Sciatic nerve (tissue), 2 donors: ENCODE measurements around the gene ADAM23. TPM values are rescaled to one million over a fixed set of nuclear protein-coding genes. Genes with fewer than 3 reads are reported as not detected.

Experiments
- ATAC-seq: fragments of 200-7000 bp; cut with Tn5 transposase; one replicate; pipeline ENCODE4 v1.9.1; 2020; ENCODE audit warnings: mild to moderate bottlenecking, moderate library complexity
- DNase-seq: peaks from one replicate; pipeline ENCODE4 v3.0.0-alpha.2; 2020; ENCODE audit warnings: low spot score
- intact Hi-C: fragments of 100-400 bp; cut with DNase I; formaldehyde crosslinking; loops from one replicate; pipeline ENCODE4 v1.14.2; 2022
- total RNA-seq: library from RNA; stranded (reverse); fragmentation: NEBNext Ultra II Directional; extraction: Animal tissue kit (Norgen Biotek cat#: 25700); gene quantifications from one replicate; pipeline ENCODE4 v1.2.1, GENCODE V29; 2021
- donor health status: DM: no; HTN: no; CAD: no.
- donor health status: DM: no; HTN: no; CAD: no.

The ADAM23 gene
- total RNA-seq, 1 donor from 2014 or later = 9.4 TPM

DNA sequence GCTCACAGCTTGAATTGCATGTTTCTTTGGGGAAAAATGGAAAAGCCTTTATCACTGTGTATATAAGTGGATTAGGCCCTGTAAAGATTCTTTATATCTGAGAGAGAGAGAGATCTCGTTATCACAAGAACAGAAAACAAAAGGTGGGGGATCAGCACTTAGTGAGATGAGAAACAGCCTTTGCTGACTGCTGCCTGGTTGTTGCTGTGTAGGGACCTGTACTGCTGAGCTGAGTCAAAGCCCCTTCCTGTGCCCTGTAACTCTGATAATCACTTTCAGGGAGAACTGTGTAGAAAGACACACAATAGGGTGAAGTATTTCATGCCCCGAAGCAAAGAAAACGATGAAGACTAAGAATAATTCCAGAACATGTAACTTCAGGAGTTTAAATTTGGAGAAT is 168.4 kb downstream of the ADAM23 start:
- no peak for ATAC-seq
- intact Hi-C loops = no loop called here
- no peak for DNase-seq

- DNase-seq (no peak), ATAC-seq (no peak)
- intact Hi-C loops = no loop called here
Observed at GRCh38 chr2:206614811-206615210, 171.5 kb downstream of the ADAM23 start.

GRCh38 chr2:206615417-206616089 is 172.2 kb downstream of the ADAM23 start:
- intact Hi-C loops = no loop called here
- DNase-seq = no peak
- no peak for ATAC-seq

DNA sequence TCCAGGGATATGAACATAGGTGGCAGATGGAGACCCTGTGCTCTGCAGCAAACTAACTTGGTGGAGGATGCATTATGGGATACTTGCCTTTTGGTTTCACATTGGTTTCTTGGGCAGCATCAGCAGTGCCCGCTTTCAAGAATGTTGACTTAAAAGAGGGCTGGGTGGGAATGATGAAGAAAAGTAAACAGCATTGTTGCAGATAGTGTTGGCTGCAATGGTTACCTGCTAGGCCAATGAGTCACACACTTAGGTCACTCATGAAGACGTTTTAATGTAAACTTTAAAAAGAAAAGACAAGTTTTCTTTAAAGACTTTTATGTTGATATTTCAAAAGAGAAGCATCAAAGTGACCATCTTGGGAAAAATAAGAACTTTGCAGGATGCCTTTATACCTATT is 172.8 kb downstream of the ADAM23 start:
- intact Hi-C loops = no loop called here
- ATAC-seq (no peak), DNase-seq (no peak)

- ATAC-seq (no peak), DNase-seq (no peak)
- intact Hi-C loops = no loop called here
Observed at GRCh38 chr2:206619011-206619410, 175.7 kb downstream of the ADAM23 start.

- DNase-seq (no peak), ATAC-seq (no peak)
- intact Hi-C loops = no loop called here
Observed at GRCh38 chr2:206626108-206626507, 182.8 kb downstream of the ADAM23 start.

DNA sequence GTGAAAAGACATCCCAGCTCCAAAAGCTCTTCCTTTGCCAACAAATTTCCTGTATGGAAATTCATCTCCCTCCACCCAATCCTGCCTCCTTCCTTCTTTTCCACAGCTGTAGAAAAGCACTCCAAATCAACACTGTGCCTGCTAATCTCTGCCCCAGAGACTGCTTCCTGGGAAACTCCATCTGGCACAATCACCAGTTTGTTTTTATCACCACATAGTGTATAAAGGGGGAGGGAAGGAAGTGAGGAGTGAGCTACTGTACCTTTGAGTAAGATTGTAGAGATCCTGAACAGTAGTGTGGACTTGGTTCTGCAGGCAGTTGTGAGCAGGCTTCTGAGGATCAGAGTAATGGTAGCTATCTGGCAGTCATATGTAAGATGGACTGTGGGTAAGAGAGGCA is 184.3 kb downstream of the ADAM23 start:
- ATAC-seq (no peak), DNase-seq (no peak)
- intact Hi-C loops = no loop called here

- intact Hi-C loops = no loop called here
- DNase-seq = no peak
- ATAC-seq = no peak
Observed at GRCh38 chr2:206631340-206631739, 188.0 kb downstream of the ADAM23 start.

- intact Hi-C loops = no loop called here
- DNase-seq = no peak
- no peak for ATAC-seq
Observed at GRCh38 chr2:206635015-206635414, 191.7 kb downstream of the ADAM23 start.

DNA sequence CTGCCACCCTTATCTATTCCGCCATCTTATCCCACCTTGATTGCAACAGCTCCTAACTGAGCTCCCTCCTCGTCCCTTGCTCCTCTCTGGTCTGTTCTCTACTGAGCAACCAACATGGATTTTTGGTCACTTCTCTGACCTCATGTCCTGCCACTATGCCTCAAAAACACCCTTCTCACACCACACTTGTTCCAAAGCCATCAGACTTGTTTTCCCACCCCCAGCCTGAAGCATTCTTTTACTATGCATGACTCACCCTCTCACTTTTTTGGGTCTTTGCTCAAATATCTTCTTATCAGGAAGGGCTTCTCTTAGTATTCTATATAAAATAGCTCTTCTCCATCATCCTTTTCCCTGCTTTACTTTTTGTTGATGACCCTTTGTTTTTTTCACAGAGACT is 196.3 kb downstream of the ADAM23 start:
- ATAC-seq (no peak), DNase-seq (no peak)
- intact Hi-C loops = no loop called here

DNA sequence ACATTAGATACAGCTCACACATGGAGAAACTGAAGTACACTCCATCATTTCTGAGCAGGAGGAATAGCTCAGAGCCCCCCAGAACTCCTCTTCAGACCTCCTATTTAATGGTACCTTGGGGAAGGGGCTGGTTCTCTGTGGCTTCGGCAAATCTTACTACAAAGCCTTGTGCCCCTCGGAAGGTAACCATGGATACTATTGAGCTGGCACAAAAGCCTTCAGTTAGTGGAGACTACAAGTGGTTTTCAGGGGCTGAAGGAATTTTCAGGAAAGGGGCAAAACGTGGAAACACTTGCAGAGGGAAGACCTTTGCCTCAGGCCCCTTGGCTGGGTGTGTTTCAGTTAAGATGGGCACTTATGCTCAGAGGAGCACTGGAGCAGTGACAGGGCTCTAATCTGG is 197.9 kb downstream of the ADAM23 start:
- intact Hi-C loops = no loop called here
- no peak for DNase-seq

DNA sequence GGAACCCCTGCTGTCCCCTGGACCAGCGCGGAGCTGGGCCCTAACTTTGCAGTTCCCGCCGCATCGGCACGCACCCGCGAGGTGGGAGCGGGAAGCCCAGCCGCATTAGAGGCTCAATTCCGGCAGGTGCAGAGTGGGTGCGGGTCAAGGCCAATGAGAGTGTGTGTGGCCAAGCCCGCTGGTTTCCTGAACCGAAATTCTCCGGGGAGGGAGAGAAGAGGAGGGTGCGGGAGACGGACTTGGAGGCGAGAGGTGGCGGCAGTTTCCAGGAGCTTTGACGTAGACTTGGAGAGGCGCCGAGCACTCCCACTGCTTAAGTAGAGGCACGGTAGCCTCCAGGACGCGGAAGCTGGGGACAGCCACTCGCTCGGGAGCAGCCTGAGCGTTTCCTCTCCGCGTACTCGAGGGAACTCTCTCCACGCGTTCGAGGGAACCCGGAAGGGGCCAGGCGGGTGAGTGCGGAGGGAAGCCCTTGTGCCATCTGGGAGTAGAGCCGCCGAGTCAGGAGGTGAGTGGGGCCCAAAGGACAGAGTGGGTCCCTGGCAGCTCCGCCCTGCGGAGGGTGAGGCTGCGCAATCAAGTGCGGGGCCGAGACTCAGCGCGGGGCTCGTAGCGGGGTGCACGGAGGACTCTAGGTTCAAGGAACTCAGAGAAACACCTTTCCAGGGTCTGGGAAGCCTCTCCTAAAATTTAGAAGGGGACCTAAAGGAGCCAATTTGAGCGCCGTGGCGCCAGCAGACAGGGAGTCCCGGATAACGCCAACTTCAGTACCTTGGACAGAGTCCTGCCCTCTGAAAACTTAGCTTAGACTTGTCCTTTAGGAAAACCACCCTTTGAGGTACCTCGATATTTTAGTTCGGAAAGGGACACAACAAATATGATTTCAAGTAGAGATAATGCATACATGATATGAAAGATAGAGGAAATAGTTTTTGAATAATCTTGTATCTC is 199.0 kb downstream of the ADAM23 start, which contains the start of gene FAM237A:
TSS of gene FAM237A (plus strand) at position 413 of the 951 bp plus-strand sequence. CDS start 1,750 bp downstream, outside the sequence.
- intact Hi-C loops = no loop called here
- ATAC-seq (peak; percentile 57), DNase-seq (peak; percentile 55)

More for the DNA sequence above, 197.9 kb downstream of the ADAM23 start:
- ATAC-seq = no peak

GRCh38 chr2:206647985-206648384 is 204.7 kb downstream of the ADAM23 start:
- DNase-seq (no peak), ATAC-seq (no peak)
- intact Hi-C loops = no loop called here

GRCh38 chr2:206657087-206657486 is 213.8 kb downstream of the ADAM23 start:
- no peak for DNase-seq
- intact Hi-C loops = no loop called here
- ATAC-seq = no peak

DNA sequence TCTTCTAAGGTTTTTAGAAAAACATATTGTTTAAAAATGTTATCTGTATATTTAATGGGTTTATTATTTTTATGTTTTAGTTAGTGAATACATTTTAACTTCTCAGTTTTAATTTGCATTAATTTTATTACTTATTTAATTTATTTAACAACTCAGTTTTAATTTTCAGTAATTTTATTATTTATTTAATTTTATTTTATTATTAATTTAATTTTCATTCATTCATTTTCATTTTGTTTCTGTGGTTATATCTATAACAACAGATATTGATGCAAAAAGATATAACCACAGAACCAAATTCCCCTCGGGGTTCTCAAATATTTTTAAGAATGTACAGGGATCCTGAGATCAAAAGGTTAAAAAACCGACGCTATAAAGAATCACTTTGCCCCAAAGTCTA is 221.9 kb downstream of the ADAM23 start:
- ATAC-seq (no peak), DNase-seq (no peak)
- intact Hi-C loops = no loop called here

Other genes with a start within 250 kb of the ADAM23 start
- gene ZDBF2, start 168.9 kb upstream of the ADAM23 start, total RNA-seq = 23.8 TPM
- not detected for gene FAM237A, start 199.0 kb downstream of the ADAM23 start, total RNA-seq